Activated naive CD4-positive, alpha-beta T cell treated with anti-CD3 and anti-CD28 coated beads, Interleukin-2, amount 50 U/mL, for 16 hours (primary cell): Measurements from ENCODE around the gene HIPK3.

Experiments
- DNase-seq: peaks from one replicate; pipeline ENCODE4 v3.0.0-alpha.2; 2020

HIPK3 gene

GRCh38 chr11:33399421-33399820, 142.2 kb downstream of the HIPK3 start:
- no peak for DNase-seq

- no peak for DNase-seq
Observed at GRCh38 chr11:33402066-33402465, 144.9 kb downstream of the HIPK3 start.

- DNase-seq = no peak
Observed at GRCh38 chr11:33403344-33403743, 146.2 kb downstream of the HIPK3 start.

- no peak for DNase-seq
Observed at GRCh38 chr11:33405834-33406602, 148.8 kb downstream of the HIPK3 start.
